HepG2 (cell line): ENCODE measurements around the gene SLC25A33. TPM values are rescaled to one million over a fixed set of nuclear protein-coding genes. Genes with fewer than 3 reads are reported as not detected.

ENCODE experiments used
- ATRX ChIP-seq: sonication (generic); formaldehyde crosslinking; IDR thresholded peaks from 2 replicates; pipeline ENCODE4 v1.4.0; 2020; ENCODE audit warnings: missing genetic modification reagents, borderline replicate concordance
- ERF ChIP-seq: IDR thresholded peaks from 2 replicates; pipeline ENCODE4 v1.6.1; 2018; ENCODE audit warnings: missing biosample characterization, missing genetic modification reagents
- MTA3 ChIP-seq: sonication (generic); formaldehyde crosslinking; IDR thresholded peaks from 2 replicates; pipeline ENCODE4 v1.4.0; 2020; ENCODE audit warnings: missing genetic modification reagents
- NFKB2 ChIP-seq: sonication (generic); formaldehyde crosslinking; IDR thresholded peaks from 2 replicates; pipeline ENCODE4 v1.4.0; 2020; ENCODE audit warnings: missing genetic modification reagents, borderline replicate concordance
- RFX1 ChIP-seq: fragments of 450-650 bp; IDR thresholded peaks from 2 replicates; pipeline ENCODE4 v1.6.1; 2017
- SNAPC2 ChIP-seq: sonication (generic); formaldehyde crosslinking; IDR thresholded peaks from 2 replicates; pipeline ENCODE4 v1.8.1; 2022; ENCODE audit warnings: mild to moderate bottlenecking, missing genetic modification reagents
- SRSF9 ChIP-seq: fragments of 200-400 bp; formaldehyde crosslinking; IDR thresholded peaks from 2 replicates; pipeline ENCODE4 v1.6.1; 2018; ENCODE audit warnings: borderline replicate concordance, mild to moderate bottlenecking, low read depth, low read length; ENCODE audit not compliant: insufficient read depth, poor library complexity, severe bottlenecking
- STAT5B ChIP-seq: sonication (generic); formaldehyde crosslinking; IDR thresholded peaks from 2 replicates; pipeline ENCODE4 v1.4.0; 2020; ENCODE audit warnings: missing genetic modification reagents
- YEATS4 ChIP-seq: sonication (generic); formaldehyde crosslinking; IDR thresholded peaks from 2 replicates; pipeline ENCODE4 v1.4.0; 2020; ENCODE audit warnings: missing genetic modification reagents, borderline replicate concordance
- ZKSCAN5 ChIP-seq: sonication (generic); formaldehyde crosslinking; IDR thresholded peaks from 2 replicates; pipeline ENCODE4 v1.5.1; 2020; ENCODE audit warnings: mild to moderate bottlenecking, missing genetic modification reagents
- ZMYM3 ChIP-seq: sonication (generic); formaldehyde crosslinking; IDR thresholded peaks from 2 replicates; pipeline ENCODE4 v1.5.1; 2020; ENCODE audit warnings: mild to moderate bottlenecking, missing genetic modification reagents
- ZNF446 ChIP-seq: sonication (generic); formaldehyde crosslinking; IDR thresholded peaks from 2 replicates; pipeline ENCODE4 v1.5.0; 2020; ENCODE audit warnings: mild to moderate bottlenecking, missing genetic modification reagents
- ZNF614 ChIP-seq: IDR thresholded peaks from 2 replicates; pipeline ENCODE4 v1.6.1; 2018; ENCODE audit warnings: missing biosample characterization, missing genetic modification reagents, inconsistent platforms, borderline replicate concordance
- polyA plus RNA-seq, 8 experiments: library from polyadenylated mRNA; depleted of rRNA in 3 of 8; stranded (reverse) in 7 of 8; unstranded in 1 of 8; fragments of >200 nt; fragmentation: Illumina TruSeq in 4 of 8; extraction: Trizol in 4 of 8; gene quantifications; 2 replicates each; pipeline versions ENCODE4 v1.2.1 to v1.2.3, GENCODE V29; 2011 to 2016; ENCODE audit warnings: low read depth in 4 of 8, missing spikeins in 1 of 8, mixed read lengths in 1 of 8; ENCODE audit not compliant: insufficient read depth in 1 of 8
- total RNA-seq, 5 experiments: library from RNA; depleted of rRNA; stranded (reverse); fragments of >200 nt; fragmentation: Illumina TruSeq; extraction: Trizol; gene quantifications; 2 replicates each; pipeline ENCODE4 v1.2.3, GENCODE V29; 2016; ENCODE audit warnings: low read depth in 1 of 5
- TF ChIP-seq, protein P1 (sequence below): sonication (generic); formaldehyde crosslinking; IDR thresholded peaks from 2 replicates; pipeline ENCODE4 v1.4.0; 2020; ENCODE audit warnings: missing genetic modification reagents, borderline replicate concordance
- TF ChIP-seq, protein P2 (sequence below): sonication (generic); formaldehyde crosslinking; IDR thresholded peaks from 2 replicates; pipeline ENCODE4 v1.9.0; 2021; ENCODE audit warnings: missing genetic modification reagents, borderline replicate concordance
- TF ChIP-seq, protein P3 (sequence below): sonication (generic); formaldehyde crosslinking; IDR thresholded peaks from 2 replicates; pipeline ENCODE4 v1.8.1; 2023; ENCODE audit warnings: missing genetic modification reagents, mild to moderate bottlenecking, borderline replicate concordance
- TF ChIP-seq, protein P4 (sequence below): sonication (generic); formaldehyde crosslinking; IDR thresholded peaks from 2 replicates; pipeline ENCODE4 v1.4.0; 2020; ENCODE audit warnings: mild to moderate bottlenecking, missing genetic modification reagents

The SLC25A33 gene
- total and polyA plus RNA-seq, 2 of the 13 experiments (the other 11 are each of a cell fraction or from before 2014, with no cell fraction given): 15.4 to 50.3 TPM

DNA sequence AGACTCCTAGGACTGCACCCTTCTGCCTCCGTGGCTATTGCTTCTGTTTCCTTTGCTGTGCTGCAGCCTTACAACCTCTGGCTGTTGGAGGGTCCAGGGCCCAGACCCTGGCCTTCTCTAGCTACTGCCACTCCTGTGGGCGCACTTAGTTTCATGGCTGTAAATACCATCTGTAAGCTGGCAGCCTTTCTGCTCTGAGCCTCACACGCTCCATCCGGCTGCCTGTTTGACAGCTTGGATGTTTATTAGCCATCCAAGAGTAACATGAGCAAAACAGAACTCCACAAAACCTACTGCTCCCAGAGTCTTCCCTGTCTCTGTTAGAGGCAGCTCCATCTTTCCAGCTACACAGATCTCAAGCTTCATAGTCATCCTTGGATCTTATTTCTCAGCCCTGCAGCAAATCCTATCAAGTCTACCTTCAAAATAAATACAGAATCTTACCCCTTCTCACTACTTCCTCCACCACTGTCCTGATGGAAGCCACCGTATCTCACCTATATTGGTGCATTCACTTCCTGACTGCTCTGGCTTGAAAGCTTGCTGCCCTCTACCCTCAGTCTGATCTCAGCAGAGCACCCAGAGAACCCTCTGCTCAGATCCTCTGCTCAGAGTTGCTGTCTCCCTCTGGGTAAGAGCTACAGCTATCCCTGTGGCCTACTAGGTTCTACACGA is 19.1 kb downstream of the SLC25A33 start (continued):
- TF ChIP-seq ERF (CRISPR knock-in tag) (no peak), SRSF9 (no peak), NFKB2 (CRISPR knock-in tag) (no peak), MTA3 (CRISPR knock-in tag) (no peak), STAT5B (CRISPR knock-in tag) (no peak), YEATS4 (CRISPR knock-in tag) (0 out of 2 replicates have a peak, but pooled peaks have one; percentile 30), ZNF614 (CRISPR knock-in tag) (no peak), ZMYM3 (CRISPR knock-in tag) (no peak), SNAPC2 (CRISPR knock-in tag) (0 out of 2 replicates have a peak, but pooled peaks have one; percentile 14), ZNF446 (no peak), ZKSCAN5 (CRISPR knock-in tag) (no peak), ATRX (CRISPR knock-in tag) (0 out of 2 replicates have a peak, but pooled peaks have one; percentile 51), RFX1 (no peak)
- TF ChIP-seq, protein P1, sequence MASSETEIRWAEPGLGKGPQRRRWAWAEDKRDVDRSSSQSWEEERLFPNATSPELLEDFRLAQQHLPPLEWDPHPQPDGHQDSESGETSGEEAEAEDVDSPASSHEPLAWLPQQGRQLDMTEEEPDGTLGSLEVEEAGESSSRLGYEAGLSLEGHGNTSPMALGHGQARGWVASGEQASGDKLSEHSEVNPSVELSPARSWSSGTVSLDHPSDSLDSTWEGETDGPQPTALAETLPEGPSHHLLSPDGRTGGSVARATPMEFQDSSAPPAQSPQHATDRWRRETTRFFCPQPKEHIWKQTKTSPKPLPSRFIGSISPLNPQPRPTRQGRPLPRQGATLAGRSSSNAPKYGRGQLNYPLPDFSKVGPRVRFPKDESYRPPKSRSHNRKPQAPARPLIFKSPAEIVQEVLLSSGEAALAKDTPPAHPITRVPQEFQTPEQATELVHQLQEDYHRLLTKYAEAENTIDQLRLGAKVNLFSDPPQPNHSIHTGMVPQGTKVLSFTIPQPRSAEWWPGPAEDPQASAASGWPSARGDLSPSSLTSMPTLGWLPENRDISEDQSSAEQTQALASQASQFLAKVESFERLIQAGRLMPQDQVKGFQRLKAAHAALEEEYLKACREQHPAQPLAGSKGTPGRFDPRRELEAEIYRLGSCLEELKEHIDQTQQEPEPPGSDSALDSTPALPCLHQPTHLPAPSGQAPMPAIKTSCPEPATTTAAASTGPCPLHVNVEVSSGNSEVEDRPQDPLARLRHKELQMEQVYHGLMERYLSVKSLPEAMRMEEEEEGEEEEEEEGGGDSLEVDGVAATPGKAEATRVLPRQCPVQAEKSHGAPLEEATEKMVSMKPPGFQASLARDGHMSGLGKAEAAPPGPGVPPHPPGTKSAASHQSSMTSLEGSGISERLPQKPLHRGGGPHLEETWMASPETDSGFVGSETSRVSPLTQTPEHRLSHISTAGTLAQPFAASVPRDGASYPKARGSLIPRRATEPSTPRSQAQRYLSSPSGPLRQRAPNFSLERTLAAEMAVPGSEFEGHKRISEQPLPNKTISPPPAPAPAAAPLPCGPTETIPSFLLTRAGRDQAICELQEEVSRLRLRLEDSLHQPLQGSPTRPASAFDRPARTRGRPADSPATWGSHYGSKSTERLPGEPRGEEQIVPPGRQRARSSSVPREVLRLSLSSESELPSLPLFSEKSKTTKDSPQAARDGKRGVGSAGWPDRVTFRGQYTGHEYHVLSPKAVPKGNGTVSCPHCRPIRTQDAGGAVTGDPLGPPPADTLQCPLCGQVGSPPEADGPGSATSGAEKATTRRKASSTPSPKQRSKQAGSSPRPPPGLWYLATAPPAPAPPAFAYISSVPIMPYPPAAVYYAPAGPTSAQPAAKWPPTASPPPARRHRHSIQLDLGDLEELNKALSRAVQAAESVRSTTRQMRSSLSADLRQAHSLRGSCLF (CRISPR knock-in tag): no peak
- TF ChIP-seq, protein P2, sequence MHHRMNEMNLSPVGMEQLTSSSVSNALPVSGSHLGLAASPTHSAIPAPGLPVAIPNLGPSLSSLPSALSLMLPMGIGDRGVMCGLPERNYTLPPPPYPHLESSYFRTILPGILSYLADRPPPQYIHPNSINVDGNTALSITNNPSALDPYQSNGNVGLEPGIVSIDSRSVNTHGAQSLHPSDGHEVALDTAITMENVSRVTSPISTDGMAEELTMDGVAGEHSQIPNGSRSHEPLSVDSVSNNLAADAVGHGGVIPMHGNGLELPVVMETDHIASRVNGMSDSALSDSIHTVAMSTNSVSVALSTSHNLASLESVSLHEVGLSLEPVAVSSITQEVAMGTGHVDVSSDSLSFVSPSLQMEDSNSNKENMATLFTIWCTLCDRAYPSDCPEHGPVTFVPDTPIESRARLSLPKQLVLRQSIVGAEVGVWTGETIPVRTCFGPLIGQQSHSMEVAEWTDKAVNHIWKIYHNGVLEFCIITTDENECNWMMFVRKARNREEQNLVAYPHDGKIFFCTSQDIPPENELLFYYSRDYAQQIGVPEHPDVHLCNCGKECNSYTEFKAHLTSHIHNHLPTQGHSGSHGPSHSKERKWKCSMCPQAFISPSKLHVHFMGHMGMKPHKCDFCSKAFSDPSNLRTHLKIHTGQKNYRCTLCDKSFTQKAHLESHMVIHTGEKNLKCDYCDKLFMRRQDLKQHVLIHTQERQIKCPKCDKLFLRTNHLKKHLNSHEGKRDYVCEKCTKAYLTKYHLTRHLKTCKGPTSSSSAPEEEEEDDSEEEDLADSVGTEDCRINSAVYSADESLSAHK (CRISPR knock-in tag): no peak
- TF ChIP-seq, protein P3, sequence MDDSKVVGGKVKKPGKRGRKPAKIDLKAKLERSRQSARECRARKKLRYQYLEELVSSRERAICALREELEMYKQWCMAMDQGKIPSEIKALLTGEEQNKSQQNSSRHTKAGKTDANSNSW (CRISPR knock-in tag): no peak
- TF ChIP-seq, protein P4, sequence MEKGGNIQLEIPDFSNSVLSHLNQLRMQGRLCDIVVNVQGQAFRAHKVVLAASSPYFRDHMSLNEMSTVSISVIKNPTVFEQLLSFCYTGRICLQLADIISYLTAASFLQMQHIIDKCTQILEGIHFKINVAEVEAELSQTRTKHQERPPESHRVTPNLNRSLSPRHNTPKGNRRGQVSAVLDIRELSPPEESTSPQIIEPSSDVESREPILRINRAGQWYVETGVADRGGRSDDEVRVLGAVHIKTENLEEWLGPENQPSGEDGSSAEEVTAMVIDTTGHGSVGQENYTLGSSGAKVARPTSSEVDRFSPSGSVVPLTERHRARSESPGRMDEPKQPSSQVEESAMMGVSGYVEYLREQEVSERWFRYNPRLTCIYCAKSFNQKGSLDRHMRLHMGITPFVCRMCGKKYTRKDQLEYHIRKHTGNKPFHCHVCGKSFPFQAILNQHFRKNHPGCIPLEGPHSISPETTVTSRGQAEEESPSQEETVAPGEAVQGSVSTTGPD (CRISPR knock-in tag): no peak
